Measurements from ENCODE around the gene GPR132.
"Not testable (repeated sequence)": the region's sequence is repeated elsewhere in the genome, so short reads cannot be mapped to it uniquely, and the experiment has no call there.

The GPR132 gene

DNA sequence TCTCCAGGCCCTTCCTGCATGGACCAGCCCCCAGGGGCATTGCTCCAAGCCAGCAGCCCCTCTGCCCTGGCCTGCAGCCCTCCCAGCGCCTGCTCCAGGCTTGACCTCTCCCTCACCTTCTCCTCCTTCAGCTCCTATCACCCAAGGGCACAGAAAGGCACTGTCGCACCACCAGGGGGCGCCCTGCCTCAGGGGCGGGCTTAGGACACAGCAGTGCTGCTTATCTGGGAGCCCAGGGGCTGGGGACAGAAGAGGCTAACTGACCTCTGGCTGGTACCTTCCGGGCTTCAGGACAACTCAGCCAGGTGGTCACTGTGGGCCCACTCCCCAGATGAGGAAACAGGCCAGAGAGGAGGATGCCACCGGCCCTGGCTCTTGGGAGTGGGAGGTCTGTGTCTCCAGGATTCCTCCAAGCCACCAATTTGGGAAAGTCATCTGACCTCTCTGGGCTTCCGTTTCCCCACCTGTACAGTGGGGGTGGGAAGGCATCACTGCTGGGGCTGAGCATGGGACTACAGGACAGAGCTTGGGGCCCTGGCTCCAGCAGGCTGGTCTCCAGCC lies 25.3 kb upstream of the GPR132 start:
- DNase-seq, result no peak

- DNase-seq, result no peak
Measured at GRCh38 chr14:105089746-105090492, 24.7 kb upstream of the GPR132 start.

- DNase-seq, result no peak
Measured at GRCh38 chr14:105088812-105089745, 23.8 kb upstream of the GPR132 start.

GRCh38 chr14:105087963-105088811 lies 23.0 kb upstream of the GPR132 start:
- no peak for DNase-seq

DNA sequence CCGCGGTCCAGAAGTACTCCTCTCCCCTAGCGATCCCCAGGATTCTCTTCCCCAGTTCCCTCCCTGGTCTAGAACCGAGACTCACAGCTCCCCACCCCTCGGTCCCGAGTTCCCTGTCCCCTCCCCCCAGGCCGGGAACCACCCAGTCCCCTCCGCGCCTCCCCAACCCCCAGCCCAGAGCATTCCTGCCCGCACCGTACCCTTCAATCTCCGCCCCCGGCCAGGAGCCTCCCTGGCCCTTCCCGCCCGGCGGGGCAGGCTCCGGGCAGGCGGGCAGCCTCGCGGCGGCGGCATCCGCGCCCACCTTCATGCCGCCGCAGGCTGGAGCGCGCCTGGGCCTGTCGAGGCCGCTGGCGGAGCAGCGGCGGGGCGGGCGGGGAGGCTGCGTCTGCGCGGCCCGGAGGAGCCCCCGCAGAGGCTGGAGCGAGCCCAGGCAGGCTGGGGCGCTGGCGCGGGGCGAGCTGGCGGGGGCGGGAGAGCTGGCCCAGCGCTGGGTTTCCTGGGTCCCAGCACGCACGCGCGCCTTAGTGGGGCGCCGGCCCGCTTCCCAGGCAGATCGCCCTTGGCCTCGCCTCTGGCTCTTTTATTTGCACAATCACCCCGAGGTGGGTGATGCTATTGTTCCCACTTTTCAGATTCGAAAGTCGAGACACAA lies 22.2 kb upstream of the GPR132 start:
- DNase-seq, result no peak

DNA sequence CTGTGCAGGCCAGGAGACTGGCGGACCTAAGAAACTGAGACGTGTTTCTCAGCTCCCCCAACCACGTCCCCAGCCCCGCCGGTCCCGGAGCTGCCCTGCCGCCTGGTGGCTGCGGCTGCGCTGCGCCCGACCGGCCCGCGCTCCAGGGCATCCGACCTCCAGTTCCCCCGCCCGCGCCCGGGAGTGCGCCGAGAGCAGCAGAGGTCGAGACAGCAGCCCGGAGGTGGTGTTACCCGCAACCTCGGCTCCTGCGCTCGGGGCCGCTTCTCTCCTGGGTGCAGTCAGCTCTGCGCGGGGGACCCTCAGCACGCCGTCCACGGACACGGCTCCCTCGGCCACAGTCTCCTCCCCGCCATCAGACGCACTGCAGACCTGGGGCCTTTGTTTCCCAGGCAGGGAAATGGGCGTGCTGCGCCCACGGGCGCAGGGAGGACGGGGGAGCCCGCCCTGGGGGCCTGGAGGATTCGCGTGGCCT lies 21.6 kb upstream of the GPR132 start:
- DNase-seq, result no peak

GRCh38 chr14:105085766-105086165 lies 20.5 kb upstream of the GPR132 start:
- no peak for DNase-seq

DNA sequence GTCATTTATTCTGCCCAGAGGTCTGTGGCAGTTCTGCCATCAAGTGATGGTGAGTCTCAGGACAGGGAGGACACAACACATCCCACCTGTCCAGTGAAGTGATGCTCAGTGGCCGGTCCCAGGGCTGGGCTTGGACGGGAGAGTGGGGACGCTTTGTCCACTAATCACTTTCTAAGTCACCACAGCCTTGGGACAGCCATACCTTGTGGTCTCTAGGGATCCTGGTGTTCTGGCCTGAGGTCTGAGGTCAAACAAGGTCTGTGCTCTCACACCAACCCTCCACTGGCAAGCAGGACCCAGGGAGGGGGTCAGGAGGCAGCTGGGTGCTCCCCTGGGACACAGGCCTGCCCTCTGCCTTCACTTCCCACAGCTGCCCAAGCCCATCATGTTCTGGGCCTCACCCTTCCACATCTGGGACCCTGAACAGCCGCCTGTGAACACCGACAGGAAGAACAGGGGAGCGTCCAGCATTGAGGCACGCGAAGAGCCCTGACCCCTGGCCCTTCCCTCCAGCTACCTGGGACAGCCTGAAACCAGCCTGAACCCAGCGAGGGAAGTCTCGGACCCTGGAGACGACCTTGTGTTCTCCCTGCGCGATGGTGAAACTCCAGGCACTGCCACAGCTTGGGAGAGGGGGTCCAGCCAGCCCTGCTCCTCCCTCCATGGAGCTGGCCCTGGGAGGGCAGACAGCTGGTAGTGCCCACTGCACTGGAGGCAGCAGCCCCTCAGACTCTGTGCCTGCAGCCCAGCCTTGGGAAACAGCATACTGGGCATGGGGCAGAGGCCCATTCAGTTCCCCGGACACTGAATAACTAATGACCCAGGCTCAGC lies 19.7 kb upstream of the GPR132 start:
- no peak for DNase-seq

GRCh38 chr14:105083926-105084685 lies 18.9 kb upstream of the GPR132 start:
- no peak for DNase-seq

DNA sequence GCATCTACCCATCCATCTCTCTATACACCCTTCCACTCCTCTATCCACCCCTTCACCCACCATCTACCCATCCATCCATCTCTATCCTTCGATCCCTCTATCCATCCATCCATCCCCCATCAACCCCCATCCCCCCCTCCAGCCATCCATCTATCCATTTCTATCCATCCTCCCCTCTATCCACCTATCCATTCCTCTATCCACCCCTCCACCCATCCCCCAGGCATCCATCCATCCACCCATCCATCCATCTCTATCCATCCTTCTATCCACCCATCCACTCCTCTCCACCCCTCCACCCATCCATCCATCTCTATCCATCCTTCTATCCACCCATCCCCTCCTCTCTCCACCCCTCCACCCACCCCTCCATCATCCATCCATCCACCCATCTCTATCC lies 17.5 kb upstream of the GPR132 start:
- DNase-seq, result no peak

DNA sequence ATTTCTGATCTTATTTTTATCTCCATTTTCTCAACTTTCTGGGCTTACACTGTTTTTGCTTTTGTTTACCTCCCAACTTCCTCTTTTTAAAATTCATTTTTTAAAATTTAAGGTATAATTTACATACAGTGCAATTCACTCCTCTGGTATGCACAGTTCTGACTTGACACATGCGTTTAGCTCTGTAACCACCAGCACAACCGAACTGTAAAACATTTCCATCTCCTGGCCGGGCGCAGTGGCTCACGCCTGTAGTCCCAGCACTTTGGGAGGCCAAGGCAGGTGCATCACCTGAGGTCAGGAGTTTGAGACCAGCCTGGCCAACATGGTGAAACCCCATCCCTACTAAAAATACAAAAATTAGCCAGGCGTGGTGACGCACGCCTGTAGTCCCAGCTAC lies 16.2 kb upstream of the GPR132 start:
- not testable (repeated sequence) for DNase-seq

- no peak for DNase-seq
Measured at GRCh38 chr14:105080161-105080560, 14.9 kb upstream of the GPR132 start.

- no peak for DNase-seq
Measured at GRCh38 chr14:105078294-105078693, 13.1 kb upstream of the GPR132 start.

- no peak for DNase-seq
Measured at GRCh38 chr14:105077649-105077995, 12.4 kb upstream of the GPR132 start.

DNA sequence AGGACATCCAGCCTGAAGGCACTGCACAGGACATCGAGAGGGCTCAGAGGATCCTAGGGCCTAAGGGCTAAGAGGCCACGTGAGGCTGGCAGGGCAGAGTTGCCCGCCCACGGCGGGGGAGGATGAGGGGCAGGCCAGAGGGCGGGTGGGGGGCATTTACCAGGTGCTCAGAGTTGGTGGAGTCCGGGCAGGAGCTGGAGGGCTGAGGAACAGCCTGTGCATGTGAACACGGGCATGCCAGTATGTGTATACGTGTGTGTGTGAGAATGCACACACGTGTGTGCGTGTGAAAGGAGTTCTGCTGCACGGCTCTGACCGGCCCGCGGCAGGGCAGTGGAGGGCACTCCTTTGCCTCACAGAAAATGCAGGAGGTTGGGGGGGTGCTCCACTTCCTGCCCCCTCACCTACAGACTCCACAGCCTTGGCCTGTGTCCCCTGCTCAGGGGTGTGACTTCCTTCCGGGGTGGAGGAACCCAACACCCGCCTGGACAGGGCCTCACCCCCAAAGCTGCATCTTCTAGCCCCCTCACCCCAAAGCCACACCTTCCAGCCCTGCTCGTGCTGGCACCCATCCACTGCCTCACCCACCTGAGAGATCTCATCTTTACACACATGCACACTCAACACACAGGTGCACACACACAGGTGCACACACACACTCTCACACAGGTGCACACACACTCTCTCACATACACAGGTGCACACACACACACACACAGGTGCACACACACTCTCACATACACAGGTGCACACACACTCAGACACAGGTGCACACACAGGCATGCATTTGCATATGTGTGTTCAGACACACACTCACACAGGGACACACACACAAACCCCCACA lies 11.8 kb upstream of the GPR132 start:
- no peak for DNase-seq

- no peak for DNase-seq
Measured at GRCh38 chr14:105076296-105076804, 11.1 kb upstream of the GPR132 start.

DNA sequence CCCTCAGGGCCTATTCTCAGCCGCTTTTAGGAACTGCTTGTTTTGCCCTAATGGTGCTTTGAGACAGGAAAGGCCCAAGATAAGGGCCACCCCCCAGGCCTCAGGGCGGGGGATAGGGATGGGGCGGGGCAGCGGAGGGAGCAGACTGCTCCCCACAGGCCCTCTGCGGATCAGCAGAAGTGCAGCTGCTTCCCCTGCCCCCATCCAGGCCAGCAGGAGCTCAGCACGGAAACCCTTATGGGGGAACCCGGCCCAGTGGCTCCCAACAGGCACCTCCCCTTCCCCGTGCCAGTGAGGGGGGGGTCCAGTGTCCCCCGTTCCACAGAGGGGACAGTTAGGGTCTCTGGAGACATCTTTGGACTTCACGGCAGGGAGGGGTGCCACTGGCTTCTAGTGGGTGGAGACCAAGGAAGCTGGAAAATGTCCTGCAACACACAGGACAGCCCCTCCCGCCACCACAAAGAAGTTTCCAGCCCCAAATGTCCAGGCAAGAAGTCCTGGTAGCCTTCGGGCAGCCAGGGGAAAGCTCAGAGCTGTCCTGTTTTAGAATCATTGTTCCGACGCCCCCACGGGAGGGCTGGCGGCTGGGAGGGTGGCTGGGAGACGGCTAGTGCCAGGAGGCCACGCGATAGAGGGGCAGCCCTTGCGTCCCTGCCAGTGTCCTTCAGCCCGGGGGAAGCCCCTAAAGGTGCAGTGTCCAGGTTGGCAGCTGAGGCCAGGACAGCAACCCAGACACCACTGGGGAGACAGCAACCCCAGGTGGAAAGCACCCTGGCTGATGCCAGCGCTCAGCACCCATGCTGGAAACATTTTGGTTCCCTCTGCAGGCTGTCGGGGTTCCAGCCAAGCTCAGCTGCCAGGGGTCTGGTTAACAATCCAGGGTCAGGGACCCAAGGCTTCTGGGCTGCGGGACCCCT lies 10.4 kb upstream of the GPR132 start:
- no peak for DNase-seq

- DNase-seq, result no peak
Measured at GRCh38 chr14:105074601-105075053, 9.4 kb upstream of the GPR132 start.

All from GOT3 (cell line).